ENCODE results near the gene ACTG2.

DNA sequence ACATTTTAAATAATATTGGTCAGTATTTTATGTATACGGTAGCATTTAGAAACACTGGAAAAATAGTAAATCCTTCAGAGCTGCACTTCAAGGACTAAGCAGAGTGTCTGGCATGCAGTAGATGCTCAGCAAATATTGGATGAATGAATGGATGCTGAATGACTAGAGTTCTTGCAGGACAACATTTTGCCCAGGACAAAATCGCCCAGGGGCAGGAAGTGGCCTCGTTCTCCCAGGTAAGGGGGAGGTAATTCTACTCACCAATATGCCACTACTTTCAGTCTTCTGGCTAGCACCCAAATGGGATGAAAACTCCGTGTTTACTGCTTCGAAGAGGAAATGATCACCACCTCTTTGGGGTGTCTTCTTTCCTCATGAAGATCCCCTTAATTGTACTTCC lies 29.9 kb downstream of the ACTG2 start:
- TF ChIP-seq, protein P1, sequence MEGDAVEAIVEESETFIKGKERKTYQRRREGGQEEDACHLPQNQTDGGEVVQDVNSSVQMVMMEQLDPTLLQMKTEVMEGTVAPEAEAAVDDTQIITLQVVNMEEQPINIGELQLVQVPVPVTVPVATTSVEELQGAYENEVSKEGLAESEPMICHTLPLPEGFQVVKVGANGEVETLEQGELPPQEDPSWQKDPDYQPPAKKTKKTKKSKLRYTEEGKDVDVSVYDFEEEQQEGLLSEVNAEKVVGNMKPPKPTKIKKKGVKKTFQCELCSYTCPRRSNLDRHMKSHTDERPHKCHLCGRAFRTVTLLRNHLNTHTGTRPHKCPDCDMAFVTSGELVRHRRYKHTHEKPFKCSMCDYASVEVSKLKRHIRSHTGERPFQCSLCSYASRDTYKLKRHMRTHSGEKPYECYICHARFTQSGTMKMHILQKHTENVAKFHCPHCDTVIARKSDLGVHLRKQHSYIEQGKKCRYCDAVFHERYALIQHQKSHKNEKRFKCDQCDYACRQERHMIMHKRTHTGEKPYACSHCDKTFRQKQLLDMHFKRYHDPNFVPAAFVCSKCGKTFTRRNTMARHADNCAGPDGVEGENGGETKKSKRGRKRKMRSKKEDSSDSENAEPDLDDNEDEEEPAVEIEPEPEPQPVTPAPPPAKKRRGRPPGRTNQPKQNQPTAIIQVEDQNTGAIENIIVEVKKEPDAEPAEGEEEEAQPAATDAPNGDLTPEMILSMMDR (IDR thresholded peaks at IDR 0.05), result no peak
- no peak for TF ChIP-seq POLR2A (IDR thresholded peaks at IDR 0.05)

All from adrenal gland (tissue), 5 donors.